GM21528 (cell line): ENCODE data around the gene SYNRG.

Experiments used
- ATAC-seq: cut with Tn5 transposase; IDR thresholded peaks from one replicate; pipeline ENCODE4 v1.9.1; 2021; ENCODE audit warnings: mild to moderate bottlenecking, moderate library complexity; ENCODE audit not compliant: unreplicated experiment, low FRiP score

Gene SYNRG

GRCh38 chr17:37605081-37605480, 4.1 kb downstream of the SYNRG start:
- no peak for ATAC-seq

- no peak for ATAC-seq
Observed at GRCh38 chr17:37604556-37604955, 4.7 kb downstream of the SYNRG start.

- no peak for ATAC-seq
Observed at GRCh38 chr17:37598145-37598544, 11.1 kb downstream of the SYNRG start.

GRCh38 chr17:37592291-37592690, 16.9 kb downstream of the SYNRG start:
- no peak for ATAC-seq

GRCh38 chr17:37585066-37585465, 24.2 kb downstream of the SYNRG start:
- no peak for ATAC-seq

- no peak for ATAC-seq
Observed at GRCh38 chr17:37576281-37576680, 32.9 kb downstream of the SYNRG start.

GRCh38 chr17:37574427-37574826, 34.8 kb downstream of the SYNRG start:
- no peak for ATAC-seq

GRCh38 chr17:37571674-37572073, 37.5 kb downstream of the SYNRG start:
- no peak for ATAC-seq

GRCh38 chr17:37570527-37571093, 38.6 kb downstream of the SYNRG start:
- ATAC-seq: no peak

GRCh38 chr17:37568350-37569053, 40.7 kb downstream of the SYNRG start:
- no peak for ATAC-seq

GRCh38 chr17:37567538-37567937, 41.7 kb downstream of the SYNRG start:
- ATAC-seq: no peak

GRCh38 chr17:37567137-37567536, 42.1 kb downstream of the SYNRG start:
- ATAC-seq: no peak

- ATAC-seq: no peak
Observed at GRCh38 chr17:37564252-37564651, 45.0 kb downstream of the SYNRG start.

GRCh38 chr17:37562016-37562745, 47.0 kb downstream of the SYNRG start:
- no peak for ATAC-seq

- no peak for ATAC-seq
Observed at GRCh38 chr17:37558299-37558698, 50.9 kb downstream of the SYNRG start.

GRCh38 chr17:37557482-37557881, 51.7 kb downstream of the SYNRG start:
- ATAC-seq: no peak

GRCh38 chr17:37555386-37555785, 53.8 kb downstream of the SYNRG start:
- ATAC-seq: no peak

- no peak for ATAC-seq
Observed at GRCh38 chr17:37553401-37553966, 55.7 kb downstream of the SYNRG start.

GRCh38 chr17:37551788-37552187, 57.4 kb downstream of the SYNRG start:
- ATAC-seq: no peak

- ATAC-seq: no peak
Observed at GRCh38 chr17:37547986-37548385, 61.2 kb downstream of the SYNRG start.

GRCh38 chr17:37546302-37546701, 62.9 kb downstream of the SYNRG start:
- no peak for ATAC-seq
